Epithelial cell of esophagus (primary cell): Measurements from ENCODE around the gene TTC29.

Experiments used
- DNase-seq: peaks from one replicate; pipeline ENCODE4 v3.0.0; 2010; ENCODE audit warnings: low read depth
- H3K4me3 ChIP-seq: 2 replicates; pipeline ENCODE4 v1.5.1; 2011; ENCODE audit warnings: mild to moderate bottlenecking, low read length, control low read depth
- CTCF ChIP-seq: IDR thresholded peaks from 2 replicates; pipeline ENCODE4 v1.5.1; 2011; ENCODE audit warnings: low read depth, mild to moderate bottlenecking, low read length, control low read depth, inconsistent platforms; ENCODE audit not compliant: insufficient read depth; ENCODE audit errors: missing control alignments

Gene TTC29

GRCh38 chr4:146661367-146661766 is 284.3 kb downstream of the TTC29 start:
- no peak for TF ChIP-seq CTCF
- DNase-seq, result no peak
- H3K4me3 ChIP-seq, result no peak overlapping the region
